ENCODE measurements around the gene EN2.

Gene EN2

GRCh38 chr7:155465761-155466141, 7.8 kb downstream of the EN2 start:
- no peak for DNase-seq

DNA sequence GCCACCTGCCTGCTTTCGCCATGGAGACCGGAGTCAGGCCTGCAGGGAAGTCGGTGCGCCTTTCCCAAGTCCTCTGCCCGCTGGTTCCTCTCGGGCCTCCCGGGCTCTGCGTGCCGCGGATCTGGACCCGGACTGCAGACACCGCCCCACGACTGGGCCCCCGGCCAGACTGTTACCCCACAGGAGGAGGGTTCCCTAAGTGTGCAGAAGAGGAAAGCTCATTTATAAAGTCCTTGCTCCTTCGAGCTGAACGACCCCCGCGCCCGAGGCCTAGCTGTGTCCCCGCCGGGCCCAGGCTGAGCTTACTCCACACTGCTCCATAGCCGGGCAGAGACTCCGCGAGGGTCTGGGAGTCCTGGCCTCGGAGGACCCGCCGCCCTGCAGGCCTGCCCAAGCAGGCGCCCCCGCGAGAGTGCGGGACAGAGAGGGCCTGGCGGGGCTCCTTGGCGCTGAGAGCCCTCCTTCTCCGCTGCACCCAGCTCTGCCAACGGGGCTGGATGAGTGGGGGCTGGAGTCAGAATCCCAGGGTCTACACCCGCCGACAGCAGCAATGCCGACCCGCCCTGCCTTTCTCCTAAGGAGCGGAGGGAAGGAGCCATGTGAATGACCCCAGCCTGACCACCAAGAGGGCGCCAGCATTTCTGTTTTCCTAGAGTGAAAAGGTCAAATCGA, 8.3 kb downstream of the EN2 start:
- no peak for DNase-seq

DNA sequence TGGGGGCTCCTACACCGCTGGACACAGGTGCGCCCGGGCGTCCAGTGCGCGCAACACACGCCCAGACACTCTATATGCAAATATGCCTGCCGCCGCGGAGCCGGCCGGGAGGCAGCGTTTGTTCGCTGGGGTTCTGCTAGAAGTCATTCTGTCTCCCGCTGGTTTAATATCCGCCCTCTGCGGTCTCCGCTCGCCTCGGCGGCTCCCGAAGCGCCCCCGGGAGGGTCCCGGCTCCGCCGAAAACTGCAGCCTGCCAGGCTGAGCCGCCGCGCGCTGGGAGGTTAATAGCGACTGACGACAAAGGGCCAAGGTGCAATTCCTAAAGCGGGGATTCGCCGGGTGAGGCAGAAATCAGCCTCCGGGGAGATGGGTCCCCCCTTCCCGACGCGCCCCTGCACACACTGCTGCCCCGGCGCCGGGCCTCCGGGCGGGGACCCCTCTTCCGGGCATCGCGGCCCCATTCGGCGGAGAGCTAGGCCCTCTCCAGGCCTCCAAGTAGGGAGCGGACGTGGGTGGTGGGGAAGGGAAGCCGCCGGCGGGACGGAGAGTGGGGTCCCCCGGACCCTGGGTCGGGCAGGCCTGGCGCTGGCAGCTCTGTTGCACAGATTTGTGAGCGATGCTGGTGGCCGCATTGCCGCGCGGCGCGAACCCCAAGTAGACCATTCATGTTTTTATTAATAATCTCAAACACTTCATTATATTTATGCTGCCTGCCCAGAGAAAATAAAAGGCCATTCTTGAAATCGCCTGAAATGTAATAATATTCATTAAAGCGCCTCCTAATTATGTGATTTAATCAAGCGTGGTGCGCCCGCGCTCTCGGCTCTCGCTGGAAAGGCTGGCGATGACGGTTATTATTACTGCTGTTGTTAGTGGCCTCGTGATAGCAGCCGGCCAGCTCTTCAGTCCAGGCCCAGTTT, 9.1 kb downstream of the EN2 start:
- no peak for DNase-seq

- DNase-seq, result no peak
Observed at GRCh38 chr7:155467846-155468784, 10.2 kb downstream of the EN2 start.

GRCh38 chr7:155468785-155469148, 10.8 kb downstream of the EN2 start:
- DNase-seq, result no peak

GRCh38 chr7:155469311-155470185, 11.6 kb downstream of the EN2 start:
- no peak for DNase-seq

DNA sequence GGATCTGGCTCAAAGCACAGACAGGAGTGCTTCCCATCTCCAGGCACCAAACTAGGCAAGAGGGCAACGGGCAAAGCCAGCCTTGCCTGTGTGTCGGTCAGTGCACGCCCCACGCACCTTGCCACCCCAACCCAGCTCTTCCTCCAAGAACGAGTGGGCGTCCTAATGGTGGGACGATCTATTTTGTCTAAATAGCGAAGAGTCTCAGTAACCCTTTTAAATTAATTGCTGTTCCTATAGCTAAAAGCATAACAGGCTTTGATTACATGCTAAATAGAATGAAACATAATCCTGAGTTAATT, 12.2 kb downstream of the EN2 start:
- DNase-seq, result no peak

GRCh38 chr7:155470686-155471638, 13.0 kb downstream of the EN2 start:
- DNase-seq, result no peak

- no peak for DNase-seq
Observed at GRCh38 chr7:155471718-155472117, 13.8 kb downstream of the EN2 start.

GRCh38 chr7:155477476-155477875, 19.5 kb downstream of the EN2 start:
- DNase-seq, result no peak

DNA sequence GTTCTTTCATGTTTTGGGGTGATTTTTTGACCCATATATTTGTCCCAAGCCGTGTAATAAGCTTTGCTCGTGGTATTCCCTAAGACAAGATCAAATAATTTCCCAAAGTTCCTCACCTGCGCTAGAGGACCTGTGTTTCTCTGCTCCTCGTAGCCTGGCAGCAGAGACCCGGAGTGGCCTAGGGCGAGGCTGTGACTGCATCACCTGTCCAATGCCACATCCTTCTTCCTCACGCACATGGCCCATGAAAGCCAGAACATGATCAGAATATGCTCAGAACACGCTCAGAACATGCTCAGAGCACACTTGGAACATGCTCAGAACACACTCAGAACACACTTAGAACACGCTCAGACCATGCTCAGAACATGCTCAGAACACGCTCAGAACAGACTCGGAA, 23.8 kb downstream of the EN2 start:
- no peak for DNase-seq

DNA sequence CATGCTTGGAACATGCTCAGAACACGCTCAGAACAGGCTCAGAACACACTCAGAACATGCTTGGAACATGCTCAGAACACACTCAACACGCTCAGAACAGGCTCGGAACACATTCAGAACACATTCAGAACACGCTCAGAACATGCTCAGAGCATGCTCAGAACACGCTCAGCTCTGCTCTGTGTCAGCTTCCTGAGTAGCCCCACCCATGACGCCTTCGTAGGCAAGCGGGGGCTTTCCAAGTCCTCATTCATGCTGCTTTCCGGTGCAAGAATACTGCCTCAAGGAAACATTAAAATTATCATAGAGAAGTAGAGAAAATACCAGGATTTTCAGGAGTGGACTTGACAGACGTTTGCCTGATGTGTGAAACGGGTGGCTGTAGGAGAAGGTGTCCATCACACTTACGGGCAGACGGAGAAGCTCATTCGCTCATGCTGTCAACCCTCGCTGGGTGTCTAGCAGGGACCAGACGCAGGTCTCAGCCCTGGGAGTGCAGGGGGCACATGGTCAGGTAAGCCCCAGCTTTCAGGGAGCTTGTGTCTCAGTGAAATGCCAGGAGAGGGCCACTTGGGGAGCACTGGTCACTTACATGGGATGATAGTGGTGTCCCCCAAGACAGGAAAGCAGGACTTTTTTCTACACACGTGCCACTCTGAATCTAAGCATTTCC, 24.7 kb downstream of the EN2 start:
- no peak for DNase-seq

DNA sequence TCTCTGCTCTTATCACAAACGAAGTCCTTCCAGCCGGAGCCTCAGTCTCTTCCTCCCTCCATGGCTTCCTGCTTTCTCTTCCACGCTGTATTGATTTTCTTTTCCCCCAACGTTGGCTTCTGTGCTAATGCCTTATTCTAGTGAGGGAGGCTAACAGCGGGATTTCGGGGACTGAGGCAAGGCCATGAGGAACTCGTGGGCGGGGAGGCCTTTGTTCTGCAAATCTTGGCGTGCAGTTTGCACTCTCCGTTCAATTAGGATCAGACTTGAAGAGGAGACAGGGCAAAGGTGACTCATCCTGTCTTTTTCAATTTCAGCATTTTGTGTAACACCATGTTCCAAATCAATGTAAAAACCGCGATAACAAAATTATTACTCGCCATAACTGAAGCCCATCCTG, 25.3 kb downstream of the EN2 start:
- DNase-seq, result no peak

DNA sequence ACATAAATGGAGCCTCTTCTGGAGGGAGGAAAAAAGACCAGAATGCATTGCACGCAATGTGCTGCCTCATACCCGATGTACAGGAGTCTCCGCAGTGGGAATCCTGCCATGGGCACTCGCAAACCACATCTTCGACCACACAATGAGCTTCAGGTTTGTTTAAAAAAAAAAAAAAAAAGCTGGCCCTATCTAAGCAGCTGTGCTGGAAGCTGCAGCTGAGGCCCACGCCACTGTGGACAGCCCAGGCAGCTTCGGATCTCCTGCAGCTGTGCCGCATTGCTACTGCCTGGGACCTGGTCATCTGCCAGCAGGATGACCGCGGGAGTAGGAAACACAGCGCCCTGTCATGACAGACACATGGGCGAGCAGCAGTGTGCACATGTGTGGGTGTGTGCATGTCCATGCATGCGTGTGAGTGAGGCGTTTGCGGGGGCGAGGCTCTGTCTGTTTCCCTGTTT, 26.0 kb downstream of the EN2 start:
- DNase-seq, result no peak

DNA sequence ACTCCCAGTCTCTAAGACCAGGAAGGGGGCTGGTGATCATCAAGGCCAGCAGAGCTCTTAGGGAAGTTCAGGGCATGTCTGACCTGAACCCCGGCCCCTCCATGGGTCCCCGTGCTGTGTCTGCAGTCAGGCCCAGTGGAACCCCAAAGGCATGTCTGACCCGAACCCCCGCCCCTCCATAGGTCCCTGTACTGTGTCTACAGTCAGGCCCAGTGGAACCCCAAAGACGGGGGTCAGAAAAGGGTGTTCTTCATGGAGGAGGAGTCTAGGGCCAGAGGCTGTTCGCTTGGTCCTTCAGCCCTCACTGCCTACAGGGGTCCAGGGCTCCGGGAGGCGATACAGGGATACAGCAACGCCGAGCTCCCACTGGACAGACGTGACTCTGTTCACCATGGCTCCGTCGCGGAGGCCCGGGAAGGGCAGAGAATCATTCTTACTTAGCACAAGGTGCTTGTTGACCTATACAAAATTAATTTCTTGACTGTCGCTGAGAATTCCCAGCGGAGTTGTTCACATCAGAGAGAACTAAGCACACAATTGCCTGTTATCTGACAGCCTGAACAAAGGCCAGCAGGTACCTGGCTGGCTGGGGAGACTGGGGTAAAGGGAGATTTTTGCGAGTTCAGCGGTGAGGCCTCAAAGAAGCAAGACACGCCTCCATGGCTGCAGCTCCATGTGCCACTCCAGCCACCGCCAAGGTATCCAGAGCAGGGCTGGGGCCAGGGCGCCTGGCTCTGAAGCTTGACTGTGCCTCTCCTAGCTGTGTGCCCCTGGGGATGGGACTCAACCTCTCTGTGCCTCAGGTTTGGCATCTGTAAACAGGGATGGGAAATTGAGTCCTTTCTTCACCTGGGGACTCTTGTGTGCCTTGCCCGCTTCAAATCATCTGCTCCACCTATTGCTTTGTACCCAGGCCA, 26.8 kb downstream of the EN2 start:
- DNase-seq, result no peak

DNA sequence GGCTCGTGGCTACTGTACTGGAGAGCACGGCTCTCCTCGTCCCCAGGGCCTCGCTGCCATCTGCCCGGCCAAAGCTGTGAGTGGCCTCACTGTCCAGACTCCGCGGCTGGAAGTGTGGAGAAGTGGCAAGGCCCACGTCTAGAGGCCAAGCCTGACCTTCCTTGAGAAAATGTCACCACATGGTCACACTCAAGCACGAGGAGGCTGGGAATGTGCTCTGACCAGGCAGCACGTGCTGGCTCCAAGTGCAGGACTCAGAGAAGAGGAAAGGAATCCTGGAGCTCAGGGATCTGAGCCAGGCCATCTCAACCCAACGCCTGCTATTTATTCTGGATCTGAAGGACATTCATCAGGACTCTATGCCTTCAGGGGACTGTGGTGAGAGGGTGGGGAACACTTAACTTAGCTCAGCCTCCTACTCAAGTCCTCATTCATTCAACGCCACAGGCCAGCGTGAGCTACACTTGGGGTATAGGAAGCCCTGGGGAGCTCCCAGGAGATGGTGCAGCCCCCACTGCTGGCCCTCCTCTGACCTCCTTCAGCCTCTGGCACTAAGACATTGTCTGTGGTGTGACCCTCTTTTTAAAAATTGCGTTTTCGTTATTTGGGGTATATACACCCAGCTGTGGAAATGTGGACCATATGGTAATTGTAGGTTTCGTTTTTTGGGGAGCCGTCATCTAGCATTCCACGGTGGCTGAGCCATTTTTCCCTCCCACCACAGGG, 29.0 kb downstream of the EN2 start:
- DNase-seq, result no peak

DNA sequence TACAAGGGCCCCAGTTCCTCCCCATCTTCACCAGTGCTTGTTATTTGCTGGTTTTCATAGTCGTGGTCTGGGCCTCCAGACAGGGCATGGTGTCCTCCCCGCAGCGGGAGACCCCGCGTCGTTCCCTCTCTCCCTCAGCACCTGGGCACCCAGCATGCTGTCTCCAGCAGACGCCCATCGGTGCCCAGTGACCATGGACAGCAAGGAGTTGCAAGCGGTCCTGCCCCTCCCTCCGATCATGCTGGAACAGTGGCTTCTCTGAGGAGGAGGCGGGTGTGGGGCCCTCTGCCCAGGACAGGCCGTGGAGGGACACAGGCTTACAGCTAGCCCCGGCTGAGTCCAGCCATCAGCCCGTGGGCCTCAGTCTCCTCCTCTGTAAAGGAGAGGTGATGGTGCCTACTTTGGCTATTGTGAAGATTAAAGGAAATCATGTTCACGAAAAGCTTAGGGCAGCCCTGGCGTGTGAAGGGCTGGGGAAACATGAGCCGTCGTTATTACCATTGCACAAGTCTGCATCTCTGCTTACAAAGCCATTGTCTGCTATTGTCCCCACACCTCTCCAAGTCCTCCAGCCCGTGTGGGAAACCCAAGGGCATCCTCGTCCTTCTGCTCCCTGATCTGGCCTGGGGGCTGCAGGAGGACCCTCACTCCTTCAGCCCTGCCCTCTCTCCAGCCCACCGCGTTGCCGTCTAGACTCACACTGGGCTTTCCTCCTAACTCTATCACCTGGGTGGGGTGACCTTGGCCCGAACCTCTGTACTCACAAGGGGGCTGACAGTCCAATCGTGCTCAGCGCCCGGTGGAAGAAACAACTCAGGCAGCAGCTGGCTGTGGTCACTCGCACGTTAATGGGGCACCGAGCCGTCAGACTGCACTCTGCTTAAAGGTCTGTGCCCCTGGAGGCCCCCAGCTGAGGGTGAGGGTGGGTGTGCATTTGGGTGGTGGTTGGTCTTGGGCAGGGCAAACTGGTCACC, 29.9 kb downstream of the EN2 start:
- DNase-seq, result no peak
